Erythroblast (primary cell): ENCODE data around the gene TSPAN32.

Experiments
- GATA1 ChIP-seq: IDR thresholded peaks from 2 replicates; pipeline ENCODE4 v1.6.1; 2011; ENCODE audit warnings: low read depth, mild to moderate bottlenecking, control low read depth, low read length, moderate library complexity
- POLR2A ChIP-seq: IDR thresholded peaks from 2 replicates; pipeline ENCODE4 v1.6.1; 2011; ENCODE audit warnings: mild to moderate bottlenecking, low read length

DNA sequence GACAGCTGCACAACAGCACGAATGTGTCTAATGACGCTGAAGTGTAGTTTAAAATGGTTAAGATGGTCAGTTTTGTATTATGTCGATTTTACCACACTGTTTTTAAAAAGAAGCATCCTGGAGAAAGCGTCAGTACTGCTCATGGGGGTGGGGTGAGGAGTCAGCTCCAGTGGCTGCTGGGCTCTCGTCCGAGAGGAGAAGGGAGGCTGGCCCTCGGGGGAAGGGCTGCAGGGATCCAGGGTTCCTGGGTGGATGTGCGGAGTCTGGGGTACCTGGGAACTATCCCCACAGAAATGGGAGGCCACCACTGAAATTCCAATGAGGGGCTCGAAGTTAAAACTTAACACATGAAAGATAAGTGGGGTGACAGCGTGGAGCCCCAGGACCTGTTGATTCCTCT, 12.0 kb upstream of the TSPAN32 start:
- TF ChIP-seq POLR2A (no peak), GATA1 (no peak)
